ENCODE measurements around the gene ZNF790. TPM values are rescaled to one million over a fixed set of nuclear protein-coding genes. Genes with fewer than 3 reads are reported as not detected.

The ZNF790 gene
- total and polyA plus RNA-seq, 2 of the 13 experiments (the other 11 are each of a cell fraction or from before 2014, with no cell fraction given) = 1.3 to 5.3 TPM

GRCh38 chr19:36837906-36838783 is at the start of gene ZNF790 (continued):
- no peak for TF ChIP-seq MAFK (conservative IDR thresholded peaks at IDR 0.05 in 1 of 2, IDR thresholded peaks at IDR 0.05 in 1 of 2; ENCODE audit: low read length in 2 of 2)
- no peak for TF ChIP-seq ZNF597 (CRISPR knock-in tag; IDR thresholded peaks at IDR 0.05)
- TF ChIP-seq ZFP1 (CRISPR knock-in tag; IDR thresholded peaks at IDR 0.05) = no peak
- TF ChIP-seq EHMT2 (IDR thresholded peaks at IDR 0.05; ENCODE audit: borderline replicate concordance, low read depth, low read length) = no peak
- no peak; the same call in 1 of the 2 replicates for TF ChIP-seq SIX1 (CRISPR knock-in tag; IDR thresholded peaks at IDR 0.05; ENCODE audit: borderline replicate concordance)
- no peak; the same call in none of the 2 replicates for TF ChIP-seq KMT2A (CRISPR knock-in tag; IDR thresholded peaks at IDR 0.05)
- TF ChIP-seq NFE2 (CRISPR knock-in tag; IDR thresholded peaks at IDR 0.05) = no peak
- TF ChIP-seq HMG20A (CRISPR knock-in tag; IDR thresholded peaks at IDR 0.05; ENCODE audit: borderline replicate concordance) = no peak
- TF ChIP-seq CBFB (CRISPR knock-in tag; IDR thresholded peaks at IDR 0.05) = 0 out of 2 replicates have a peak, but pooled peaks have one; percentile 13
- TF ChIP-seq HNF4G (IDR thresholded peaks at IDR 0.05; ENCODE audit: borderline replicate concordance, low read depth, low read length) = no peak
- TF ChIP-seq HNF4G (CRISPR knock-in tag; IDR thresholded peaks at IDR 0.05; ENCODE audit: borderline replicate concordance, low read depth) = 0 out of 2 replicates have a peak, but pooled peaks have one; percentile 33
- no peak for TF ChIP-seq ZNF577 (CRISPR knock-in tag; IDR thresholded peaks at IDR 0.05; ENCODE audit: borderline replicate concordance, low read depth)
- no peak; the same call in 1 of the 2 replicates for TF ChIP-seq ZNF30 (CRISPR knock-in tag; IDR thresholded peaks at IDR 0.05)
- no peak for TF ChIP-seq MTF1 (CRISPR knock-in tag; IDR thresholded peaks at IDR 0.05)
- TF ChIP-seq ZNF780A (CRISPR knock-in tag; IDR thresholded peaks at IDR 0.05) = no peak
- peak; percentile 78 for TF ChIP-seq ZNF605 (CRISPR knock-in tag; IDR thresholded peaks at IDR 0.05)
- TF ChIP-seq CHD2 (IDR thresholded peaks at IDR 0.05; ENCODE audit: low read depth, low read length) = peak; percentile 58; the same call in 1 of the 2 replicates
- no peak for TF ChIP-seq EEA1 (CRISPR knock-in tag; IDR thresholded peaks at IDR 0.05; ENCODE audit: borderline replicate concordance)
- TF ChIP-seq ZMYM3 (CRISPR knock-in tag; IDR thresholded peaks at IDR 0.05) = peak; percentile 30
- 0 out of 2 replicates have a peak, but pooled peaks have one; percentile 70 for TF ChIP-seq HNRNPL (IDR thresholded peaks at IDR 0.05; ENCODE audit: low read depth, low read length)
- TF ChIP-seq ZNF607 (CRISPR knock-in tag; IDR thresholded peaks at IDR 0.05; ENCODE audit: borderline replicate concordance) = peak; percentile 10; the same call in 1 of the 2 replicates
- no peak for TF ChIP-seq ARID2 (CRISPR knock-in tag; IDR thresholded peaks at IDR 0.05; ENCODE audit: borderline replicate concordance)
- TF ChIP-seq SNAPC4 (CRISPR knock-in tag; IDR thresholded peaks at IDR 0.05) = peak; percentile 76; the same call in 1 of the 2 replicates
